ENCODE measurements around the gene FEN1. TPM values are rescaled to one million over a fixed set of nuclear protein-coding genes. Genes with fewer than 3 reads are reported as not detected.

FEN1 gene
- total RNA-seq, 1 donor, result 9.0 TPM

GRCh38 chr11:61833471-61833870, 40.8 kb downstream of the FEN1 start:
- no peak for TF ChIP-seq CTCF (IDR thresholded peaks at IDR 0.05; ENCODE audit: extremely low read depth, low read depth, low read length)
- no peak overlapping the region for H3K4me3 ChIP-seq (ENCODE audit: insufficient read depth, low read length)
- H3K4me2 ChIP-seq (ENCODE audit: insufficient read depth, low read length), result no peak overlapping the region
- peaks cover 3% of the 10 kb centered on the region for H3K36me3 ChIP-seq (ENCODE audit: insufficient read depth, low read length)
- DNase-seq (ENCODE audit: insufficient read length, low spot score, missing footprints), result no peak
- H2AFZ ChIP-seq (ENCODE audit: low read length), result no peak overlapping the region
- peaks cover 20% of the 10 kb centered on the region for H4K20me1 ChIP-seq (ENCODE audit: insufficient read depth, low read length)
- H3K27me3 ChIP-seq (ENCODE audit: insufficient read depth, low read length), result no peaks in the 10 kb centered on the region
- H3K9me3 ChIP-seq (ENCODE audit: low read depth, low read length), result no peaks in the 10 kb centered on the region
- H3K4me1 ChIP-seq (ENCODE audit: insufficient read depth, low read length), result peaks cover 19% of the 10 kb centered on the region
- no peak overlapping the region for H3K27ac ChIP-seq (ENCODE audit: low read depth, low read length)
- peaks cover 39% of the 10 kb centered on the region for H3K79me2 ChIP-seq (ENCODE audit: insufficient read depth, low read length)

- Histone ChIP-seq H3K36me3 (ENCODE audit: insufficient read depth, low read length) (peaks cover 3% of the 10 kb centered on the region), H4K20me1 (ENCODE audit: insufficient read depth, low read length) (peaks cover 20% of the 10 kb centered on the region), H3K79me2 (ENCODE audit: insufficient read depth, low read length) (peaks cover 36% of the 10 kb centered on the region), H3K27ac (ENCODE audit: low read depth, low read length) (no peak overlapping the region), H3K27me3 (ENCODE audit: insufficient read depth, low read length) (no peaks in the 10 kb centered on the region), H2AFZ (ENCODE audit: low read length) (no peak overlapping the region), H3K4me1 (ENCODE audit: insufficient read depth, low read length) (peaks cover 19% of the 10 kb centered on the region), H3K4me3 (ENCODE audit: insufficient read depth, low read length) (no peak overlapping the region), H3K9me3 (ENCODE audit: low read depth, low read length) (no peaks in the 10 kb centered on the region), H3K4me2 (ENCODE audit: insufficient read depth, low read length) (no peak overlapping the region)
- DNase-seq (ENCODE audit: insufficient read length, low spot score, missing footprints), result no peak
- no peak for TF ChIP-seq CTCF (IDR thresholded peaks at IDR 0.05; ENCODE audit: extremely low read depth, low read depth, low read length)
Measured at GRCh38 chr11:61833926-61834277, 41.2 kb downstream of the FEN1 start.

GRCh38 chr11:61834278-61835048, 41.8 kb downstream of the FEN1 start:
- peaks cover 16% of the 10 kb centered on the region for H3K4me1 ChIP-seq (ENCODE audit: insufficient read depth, low read length)
- H3K4me2 ChIP-seq (ENCODE audit: insufficient read depth, low read length), result no peak overlapping the region
- no peaks in the 10 kb centered on the region for H3K9me3 ChIP-seq (ENCODE audit: low read depth, low read length)
- H2AFZ ChIP-seq (ENCODE audit: low read length), result peak overlapping the region; percentile 84
- H3K79me2 ChIP-seq (ENCODE audit: insufficient read depth, low read length), result peaks cover 30% of the 10 kb centered on the region
- H3K27ac ChIP-seq (ENCODE audit: low read depth, low read length), result peak overlapping the region; percentile 22
- H4K20me1 ChIP-seq (ENCODE audit: insufficient read depth, low read length), result peaks cover 20% of the 10 kb centered on the region
- DNase-seq (ENCODE audit: insufficient read length, low spot score, missing footprints), result peak; percentile 89
- TF ChIP-seq CTCF (IDR thresholded peaks at IDR 0.05; ENCODE audit: extremely low read depth, low read depth, low read length), result no peak
- no peaks in the 10 kb centered on the region for H3K27me3 ChIP-seq (ENCODE audit: insufficient read depth, low read length)
- H3K36me3 ChIP-seq (ENCODE audit: insufficient read depth, low read length), result peaks cover 4% of the 10 kb centered on the region
- no peak overlapping the region for H3K4me3 ChIP-seq (ENCODE audit: insufficient read depth, low read length)

GRCh38 chr11:61836193-61836592, 43.5 kb downstream of the FEN1 start:
- H2AFZ ChIP-seq (ENCODE audit: low read length), result no peak overlapping the region
- no peak for TF ChIP-seq CTCF (IDR thresholded peaks at IDR 0.05; ENCODE audit: extremely low read depth, low read depth, low read length)

More at GRCh38 chr11:61836193-61836592, 43.5 kb downstream of the FEN1 start:
- no peak overlapping the region for H3K4me3 ChIP-seq (ENCODE audit: insufficient read depth, low read length)
- H3K4me2 ChIP-seq (ENCODE audit: insufficient read depth, low read length), result no peak overlapping the region
- H3K9me3 ChIP-seq (ENCODE audit: low read depth, low read length), result no peaks in the 10 kb centered on the region
- no peak overlapping the region for H3K27ac ChIP-seq (ENCODE audit: low read depth, low read length)
- peaks cover 13% of the 10 kb centered on the region for H4K20me1 ChIP-seq (ENCODE audit: insufficient read depth, low read length)
- DNase-seq (ENCODE audit: insufficient read length, low spot score, missing footprints), result no peak
- no peaks in the 10 kb centered on the region for H3K27me3 ChIP-seq (ENCODE audit: insufficient read depth, low read length)
- peaks cover 22% of the 10 kb centered on the region for H3K79me2 ChIP-seq (ENCODE audit: insufficient read depth, low read length)
- H3K4me1 ChIP-seq (ENCODE audit: insufficient read depth, low read length), result peaks cover 4% of the 10 kb centered on the region
- peaks cover 17% of the 10 kb centered on the region for H3K36me3 ChIP-seq (ENCODE audit: insufficient read depth, low read length)
